Astrocyte of the cerebellum (primary cell): ENCODE data around the gene MYOZ2.

ENCODE experiments used
- DNase-seq: peaks from one replicate; pipeline ENCODE4 v3.0.0-alpha.2; 2011; ENCODE audit warnings: low read depth
- H3K4me3 ChIP-seq: 2 replicates; pipeline ENCODE4 v1.5.1; 2011; ENCODE audit warnings: mild to moderate bottlenecking, low read depth, low read length, moderate library complexity
- CTCF ChIP-seq: IDR thresholded peaks from 2 replicates; pipeline ENCODE4 v1.5.1; 2012; ENCODE audit warnings: low read length, low read depth, moderate library complexity, mild to moderate bottlenecking; ENCODE audit errors: missing control alignments
- in situ Hi-C: cut with HindIII; loops from 2 replicates; pipeline ENCODE4 v1.10.0; 2017; ENCODE audit warnings: low sequenced_read_pairs

The MYOZ2 gene

GRCh38 chr4:119205690-119206089, 70.1 kb downstream of the MYOZ2 start:
- no peak for DNase-seq
- in situ Hi-C loops, result no loop called here
- no peak for TF ChIP-seq CTCF
- H3K4me3 ChIP-seq, result no peak overlapping the region

- in situ Hi-C loops, result no loop called here
- no peak overlapping the region for H3K4me3 ChIP-seq
- TF ChIP-seq CTCF, result no peak
- DNase-seq, result no peak
These were observed 70.5 kb downstream of the MYOZ2 start for GRCh38 chr4:119206178-119206577.

- in situ Hi-C loops, result no loop called here
- no peak for DNase-seq
- H3K4me3 ChIP-seq, result no peak overlapping the region
- TF ChIP-seq CTCF, result no peak
These were observed 71.4 kb downstream of the MYOZ2 start for GRCh38 chr4:119207051-119207450.

GRCh38 chr4:119209077-119209476, 73.4 kb downstream of the MYOZ2 start:
- TF ChIP-seq CTCF, result no peak
- in situ Hi-C loops, result no loop called here
- peak; percentile 59 for DNase-seq
- no peak overlapping the region for H3K4me3 ChIP-seq

- DNase-seq, result no peak
- TF ChIP-seq CTCF, result no peak
- H3K4me3 ChIP-seq, result no peak overlapping the region
- in situ Hi-C loops, result no loop called here
These were observed 74.0 kb downstream of the MYOZ2 start for GRCh38 chr4:119209586-119209985.

- no peak for TF ChIP-seq CTCF
- H3K4me3 ChIP-seq, result no peak overlapping the region
- DNase-seq, result no peak
- in situ Hi-C loops, result no loop called here
These were observed 75.1 kb downstream of the MYOZ2 start for GRCh38 chr4:119210775-119211174.

GRCh38 chr4:119211867-119212233, 76.2 kb downstream of the MYOZ2 start:
- no peak for TF ChIP-seq CTCF
- in situ Hi-C loops, result no loop called here
- H3K4me3 ChIP-seq, result peak overlapping the region; percentile 74
- DNase-seq, result no peak
